SK-N-SH (cell line): ENCODE results near the gene TEX22.

Source experiments
- CTCF ChIP-seq: fragments of 200-600 bp; sonication (generic); IDR thresholded peaks from 2 replicates; pipeline ENCODE4 v1.6.1; 2017; ENCODE audit warnings: antibody characterized with exemption, mild to moderate bottlenecking, moderate library complexity
- FOXJ3 ChIP-seq: sonication (generic); formaldehyde crosslinking; IDR thresholded peaks from 2 replicates; pipeline ENCODE4 v1.5.1; 2020; ENCODE audit warnings: mild to moderate bottlenecking, missing genetic modification reagents
- POLR2AphosphoS5 ChIP-seq: IDR thresholded peaks from 2 replicates; pipeline ENCODE4 v1.6.1; 2012; ENCODE audit warnings: low read depth, low read length

DNA sequence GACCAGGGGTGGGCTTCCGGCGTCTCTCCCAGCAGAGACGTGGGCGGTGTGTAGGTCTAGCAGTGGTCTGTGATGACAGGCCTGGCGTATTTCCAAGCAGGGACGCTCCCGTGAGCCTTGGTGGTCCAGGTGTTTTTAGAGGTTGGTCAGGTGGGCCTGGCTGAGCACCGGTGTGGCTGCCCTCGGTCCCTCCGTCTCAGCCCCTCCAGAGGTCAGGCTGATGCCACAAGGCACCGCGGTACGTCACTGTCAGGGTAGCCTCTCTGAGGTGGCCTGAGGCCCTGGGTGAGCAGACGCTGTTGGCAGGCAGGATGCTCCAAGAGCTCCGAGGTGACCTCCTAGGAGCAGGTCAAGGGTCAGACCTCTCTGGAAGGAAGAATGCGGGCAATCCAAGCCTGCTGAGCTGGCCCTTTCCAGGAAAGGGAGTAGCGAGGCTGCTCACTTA lies 34.8 kb downstream of the TEX22 start:
- no peak for TF ChIP-seq FOXJ3 (CRISPR knock-in tag)
- no peak for TF ChIP-seq CTCF
- TF ChIP-seq POLR2AphosphoS5, result no peak
